LNCAP (cell line): ENCODE data around the gene NUMB.

Experiments
- CTCF ChIP-seq: fragments of 450-650 bp; IDR thresholded peaks from 2 replicates; pipeline ENCODE4 v1.5.1; 2017; ENCODE audit warnings: mild to moderate bottlenecking

The NUMB gene

DNA sequence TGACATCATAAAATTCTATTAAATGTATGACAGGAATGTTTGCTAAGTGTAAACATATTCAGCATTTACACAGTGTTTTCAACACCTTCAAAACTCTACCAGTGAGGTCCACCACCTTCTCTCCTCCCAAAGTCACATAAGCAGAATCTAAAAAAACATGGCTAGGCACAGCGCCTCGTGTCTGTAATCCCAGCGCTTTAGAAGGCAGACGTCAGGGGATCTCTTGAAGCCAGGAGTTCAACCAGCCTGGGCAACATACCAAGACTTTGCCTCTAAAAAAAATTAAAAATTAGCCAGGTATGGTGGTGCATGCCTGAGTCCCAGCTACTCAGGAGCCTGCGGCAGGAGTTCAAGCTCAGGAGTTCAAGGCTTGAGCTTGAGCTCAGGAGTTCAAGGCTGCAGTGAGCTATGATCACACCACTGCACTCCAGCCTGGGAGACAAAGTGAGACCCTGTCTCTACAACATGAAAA, 30.0 kb downstream of the NUMB start:
- TF ChIP-seq CTCF, result no peak

DNA sequence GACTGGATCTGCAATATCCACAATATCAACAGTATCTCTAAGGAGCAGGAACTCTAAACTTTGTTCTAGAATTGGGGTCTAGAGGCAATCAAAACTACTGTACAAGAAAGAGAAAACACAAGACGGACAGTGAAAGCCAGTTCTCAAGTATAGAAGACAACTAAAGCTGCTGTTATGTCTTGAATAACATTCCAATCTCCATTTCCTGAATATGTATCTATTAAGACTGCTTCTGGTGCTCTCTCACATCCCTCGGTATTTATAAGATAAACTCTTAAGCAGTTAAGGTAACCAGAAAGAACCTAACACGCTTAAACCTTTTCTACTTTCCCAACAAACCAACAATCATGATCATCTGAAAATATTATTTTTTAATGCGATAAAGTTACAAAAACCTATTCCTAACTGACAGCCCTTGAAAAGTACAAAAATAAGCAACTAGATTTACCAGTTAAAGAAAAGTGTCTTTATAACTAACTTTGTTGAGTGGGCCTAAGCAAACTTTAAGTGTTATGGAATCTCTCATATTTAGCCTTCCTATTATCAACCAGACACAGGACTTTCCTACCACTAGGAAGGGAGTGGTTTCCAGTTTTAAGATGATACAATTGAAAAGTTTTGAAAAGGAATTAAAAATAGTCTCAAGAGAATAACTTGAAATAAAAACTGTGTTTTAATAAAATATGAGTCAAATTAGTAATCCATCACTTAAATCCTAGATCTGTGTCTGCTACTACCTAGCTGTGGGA, 30.7 kb downstream of the NUMB start:
- TF ChIP-seq CTCF, result no peak

GRCh38 chr14:73426877-73427276, 31.5 kb downstream of the NUMB start:
- TF ChIP-seq CTCF, result no peak

DNA sequence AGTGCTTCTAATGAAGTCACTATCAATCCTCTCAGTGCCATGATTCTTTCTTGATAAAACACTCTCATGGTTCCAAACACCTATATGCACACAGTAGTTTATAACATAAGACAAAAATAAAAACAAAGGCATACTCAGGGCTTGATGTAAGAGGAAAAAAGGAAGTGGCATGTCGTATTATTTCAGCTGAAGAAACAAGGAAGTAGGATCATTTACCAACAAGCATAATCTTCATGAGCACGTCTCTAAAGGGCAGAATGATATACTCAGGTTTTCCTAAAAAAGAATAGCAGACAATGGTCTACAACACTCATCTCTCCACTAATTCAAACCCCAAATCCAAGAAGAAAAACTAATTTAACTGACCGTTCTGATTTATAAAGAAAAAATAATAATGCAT, 33.9 kb downstream of the NUMB start:
- no peak for TF ChIP-seq CTCF

DNA sequence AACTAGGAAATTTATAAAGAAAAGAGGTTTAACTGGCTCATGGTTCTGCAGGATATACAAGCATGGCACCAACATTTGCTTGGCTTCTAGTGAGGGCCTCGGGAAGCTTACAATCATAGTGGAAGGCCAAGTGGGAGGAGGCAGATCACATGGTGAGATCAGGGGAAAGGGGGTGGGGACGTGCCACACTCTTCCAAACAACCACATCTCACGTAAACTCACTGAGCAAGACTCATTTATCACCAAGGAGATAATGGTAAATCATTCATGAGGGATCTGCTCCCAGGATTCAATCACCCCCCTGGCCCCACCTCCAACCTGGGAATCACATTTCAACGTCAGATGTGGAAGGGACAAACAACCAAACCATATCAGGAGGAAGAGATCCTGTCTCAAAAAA, 35.8 kb downstream of the NUMB start:
- TF ChIP-seq CTCF, result no peak

GRCh38 chr14:73418227-73418626, 40.1 kb downstream of the NUMB start:
- no peak for TF ChIP-seq CTCF

- TF ChIP-seq CTCF, result no peak
These were observed 55.1 kb downstream of the NUMB start for GRCh38 chr14:73403181-73403752.
